Renal cortex interstitium (tissue), 11 donors: ENCODE measurements around the gene CCNC. TPM values are rescaled to one million over a fixed set of nuclear protein-coding genes. Genes with fewer than 3 reads are reported as not detected.

ENCODE experiments used
- DNase-seq, 11 donors: peaks; one replicate each; pipeline ENCODE4 v3.0.0-alpha.2; 2013; ENCODE audit warnings: low read depth in 9 of 11, low spot score in 4 of 11; ENCODE audit errors: extremely low read depth in 1 of 11
- polyA plus RNA-seq, 3 donors: library from polyadenylated mRNA; unstranded; fragments of 120-200 nt; gene quantifications; one replicate each; pipeline ENCODE4 v1.2.1, GENCODE V29; 2013; ENCODE audit not compliant: insufficient read length in 3 of 3

Gene CCNC
- polyA plus RNA-seq, 3 donors = 68.9 to 96.2 (median 85.9) TPM

DNA sequence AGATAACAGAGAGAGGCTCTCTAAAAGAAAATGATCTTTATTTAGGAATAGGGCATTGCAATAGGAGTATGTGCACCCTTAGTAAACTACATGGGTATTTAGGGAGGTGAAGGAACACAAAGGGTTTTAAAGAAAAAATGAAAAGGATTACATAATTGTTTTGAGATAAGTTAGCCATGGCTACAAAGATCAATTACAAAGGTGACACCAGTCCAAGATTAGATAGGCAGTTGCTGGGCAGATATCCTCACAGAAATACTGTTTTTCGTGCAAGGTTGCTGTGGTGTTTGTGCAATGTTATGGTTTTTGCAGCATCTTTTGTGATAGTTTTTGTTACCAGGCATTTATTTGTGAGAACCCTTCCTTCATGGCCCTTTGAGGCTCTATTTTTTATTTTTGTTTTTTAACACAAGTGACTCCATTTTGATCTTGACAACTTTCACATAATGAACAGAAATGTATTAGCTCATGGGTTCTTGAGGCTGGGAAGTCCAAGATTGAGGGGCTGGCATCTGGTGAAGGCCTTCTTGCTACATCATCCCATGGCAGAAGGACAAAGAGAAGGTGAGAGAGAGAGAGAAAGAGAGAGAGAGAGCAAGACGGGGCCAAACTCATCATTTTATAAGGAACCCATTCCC, 5.6 kb upstream of the CCNC start:
- no peak for DNase-seq

DNA sequence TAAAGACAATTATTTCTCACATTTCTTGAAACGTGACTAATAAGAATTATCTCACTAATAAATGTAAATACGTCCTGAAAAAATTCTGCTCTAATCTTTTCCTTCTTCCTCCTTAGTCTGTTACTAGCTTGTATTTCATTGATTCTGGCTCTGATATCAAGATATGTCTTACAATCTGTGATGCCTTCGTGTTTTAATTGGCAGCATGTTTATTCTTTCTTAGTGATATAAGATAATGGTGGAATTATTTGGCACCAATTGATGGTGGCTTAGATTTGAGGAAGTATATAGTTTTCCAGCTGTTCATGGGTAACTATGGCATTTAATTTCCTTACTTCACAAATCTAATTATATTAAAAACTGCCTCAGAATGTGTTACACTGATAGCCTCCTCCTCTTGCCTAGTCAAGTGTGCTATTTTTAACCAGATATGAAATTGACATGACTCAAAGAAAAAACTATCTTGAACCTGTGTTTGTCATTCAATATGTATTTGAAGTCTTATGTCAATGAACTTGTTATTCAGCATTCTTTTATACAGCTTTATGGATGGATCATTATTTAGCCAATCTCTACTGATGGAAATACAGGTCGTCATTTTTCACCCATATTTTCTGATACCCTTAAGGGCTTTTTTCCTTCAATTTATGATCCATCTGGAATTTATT, 5.3 kb downstream of the CCNC start:
- no peak for DNase-seq

- DNase-seq = no peak
Measured at GRCh38 chr6:99560668-99561067, 7.8 kb downstream of the CCNC start.

GRCh38 chr6:99559057-99559456, 9.4 kb downstream of the CCNC start:
- DNase-seq = no peak

GRCh38 chr6:99553888-99554287, 14.6 kb downstream of the CCNC start:
- DNase-seq = no peak

- DNase-seq = no peak
Measured at GRCh38 chr6:99550046-99550748, 18.3 kb downstream of the CCNC start.

DNA sequence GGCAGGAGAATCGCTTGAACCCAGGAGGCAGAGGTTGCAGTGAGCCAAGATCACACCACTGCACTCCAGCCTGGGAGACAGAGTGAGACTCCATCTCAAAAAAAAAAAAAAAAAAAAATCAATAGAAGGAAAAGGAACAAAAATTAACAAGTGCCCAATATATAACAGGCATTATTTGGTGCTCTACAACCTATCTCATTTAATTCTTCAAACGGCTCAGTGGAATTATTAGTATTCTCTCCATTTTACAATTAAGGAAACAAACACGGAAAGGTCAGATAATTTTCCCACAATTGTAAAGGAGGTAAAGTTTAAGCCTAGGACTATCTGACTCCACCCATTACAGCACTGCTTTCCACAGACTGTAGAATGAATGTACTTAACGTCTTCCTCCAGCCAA, 19.8 kb downstream of the CCNC start:
- DNase-seq = no peak

GRCh38 chr6:99547526-99547925, 20.9 kb downstream of the CCNC start:
- no peak for DNase-seq

DNA sequence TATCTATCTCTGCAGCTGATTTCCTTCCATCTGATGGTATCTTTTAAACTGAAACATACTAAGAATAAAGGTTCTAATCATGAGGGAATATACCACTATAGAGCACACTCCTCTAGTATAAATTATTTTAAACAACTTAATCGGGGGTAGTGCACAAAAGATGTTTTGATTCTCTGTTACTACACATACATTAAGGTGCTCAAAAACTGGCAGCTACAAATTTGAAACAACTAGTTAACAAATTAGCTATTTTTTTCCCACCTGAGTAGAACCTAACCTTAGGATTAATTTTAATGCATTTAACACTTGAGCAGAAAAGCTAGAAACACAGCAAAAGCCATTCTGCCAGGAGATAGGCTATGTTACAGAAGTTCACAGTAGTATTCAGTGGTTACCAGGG, 23.0 kb downstream of the CCNC start:
- no peak for DNase-seq

DNA sequence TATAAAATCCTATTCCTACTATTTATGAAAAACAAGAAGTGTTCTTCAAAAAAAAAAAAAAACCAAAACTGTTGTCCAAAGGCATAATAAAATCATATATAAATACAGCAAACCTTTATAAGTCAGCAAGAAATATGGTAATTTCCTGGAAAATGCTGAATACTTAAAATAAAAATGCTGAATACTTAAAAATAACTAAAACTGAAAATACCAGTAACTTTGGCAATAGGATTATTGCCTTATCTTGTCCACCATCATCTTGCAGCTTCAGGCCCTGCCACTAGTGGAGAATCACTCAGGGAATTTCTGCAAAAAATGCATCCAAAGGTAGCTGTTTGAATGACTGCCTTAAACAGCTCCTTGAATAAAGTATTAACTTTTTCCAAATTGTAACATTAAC, 24.5 kb downstream of the CCNC start:
- no peak for DNase-seq

DNA sequence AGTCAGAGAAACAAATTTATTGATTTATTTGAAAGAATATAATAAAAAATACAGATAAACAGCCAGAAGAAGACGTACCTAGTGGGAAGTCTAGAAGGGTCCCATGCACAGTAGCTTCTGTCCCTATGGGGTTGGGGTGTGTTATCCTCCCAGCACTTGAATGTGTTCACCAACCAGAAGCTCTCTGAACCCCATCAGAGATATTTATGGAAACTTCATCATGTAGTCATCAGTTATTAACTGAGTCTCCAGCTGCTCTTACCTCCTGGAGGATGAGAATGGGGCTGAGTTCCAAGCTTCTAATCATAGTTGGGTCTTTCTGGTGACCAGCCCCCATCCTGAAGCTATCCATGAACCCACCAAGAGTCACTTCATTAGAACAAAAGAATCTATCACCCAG, 37.8 kb downstream of the CCNC start:
- DNase-seq = no peak

- DNase-seq = no peak
Measured at GRCh38 chr6:99522531-99522930, 45.9 kb downstream of the CCNC start.

GRCh38 chr6:99521633-99522151, 46.8 kb downstream of the CCNC start:
- DNase-seq = peak in 6 of 11 donors; percentile 15 to 25 (median 23)

DNA sequence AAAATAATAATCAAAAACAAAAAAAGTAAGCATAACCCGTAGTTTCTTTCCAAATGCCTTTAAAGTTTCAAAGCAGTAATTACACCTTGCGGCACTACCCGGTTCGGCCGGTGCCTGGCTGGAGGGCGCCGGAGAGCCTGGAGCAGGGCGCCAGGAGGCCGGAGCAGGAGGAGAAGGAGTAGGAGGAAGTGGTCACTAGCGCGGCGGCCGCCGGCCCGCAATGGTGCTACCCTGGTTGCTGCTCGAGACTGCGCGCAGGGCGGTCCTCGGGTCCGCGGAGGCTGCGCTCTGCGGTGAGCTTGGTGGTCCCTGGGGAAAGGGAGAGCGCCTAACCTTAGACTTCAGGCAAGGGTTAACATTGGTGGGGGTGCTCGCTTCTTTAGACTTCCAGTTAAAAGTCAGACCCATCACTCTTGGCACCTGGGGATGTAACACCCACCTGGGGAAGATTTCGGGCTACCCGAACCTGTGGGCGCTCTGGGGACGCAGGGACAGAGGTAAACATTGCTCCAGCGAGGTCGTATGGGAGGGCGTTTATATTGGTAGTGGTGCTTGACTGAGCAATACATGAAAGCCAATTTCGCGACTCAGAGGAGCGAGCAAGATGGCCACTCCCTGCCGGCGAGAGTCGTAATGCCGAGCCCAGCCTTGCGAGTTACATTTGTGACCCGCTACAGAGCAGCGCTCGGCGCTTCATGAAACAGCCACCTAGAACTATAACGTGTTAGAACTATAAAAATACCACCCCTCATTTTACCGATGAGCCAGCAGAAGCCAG, 47.4 kb downstream of the CCNC start:
- DNase-seq = peak in 10 of 11 donors; percentile 54 to 79 (median 70)

DNA sequence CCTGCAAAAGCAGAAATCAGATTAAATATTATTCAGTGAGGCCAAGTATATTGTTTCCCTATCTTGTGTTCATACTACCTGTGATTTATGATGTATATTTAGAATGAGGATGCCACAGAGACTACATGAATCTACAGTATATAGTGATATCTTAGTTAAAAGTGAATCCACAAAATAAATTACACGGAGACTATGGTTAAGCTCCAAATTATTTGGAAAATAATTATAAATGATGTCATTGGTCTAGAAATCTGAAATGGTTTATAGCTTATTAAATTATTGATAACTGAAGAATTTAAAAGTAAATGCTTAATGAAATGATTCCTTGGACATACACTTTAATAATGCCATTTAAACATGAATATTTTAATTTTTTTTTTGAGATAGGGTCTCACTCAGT, 49.0 kb downstream of the CCNC start:
- no peak for DNase-seq

DNA sequence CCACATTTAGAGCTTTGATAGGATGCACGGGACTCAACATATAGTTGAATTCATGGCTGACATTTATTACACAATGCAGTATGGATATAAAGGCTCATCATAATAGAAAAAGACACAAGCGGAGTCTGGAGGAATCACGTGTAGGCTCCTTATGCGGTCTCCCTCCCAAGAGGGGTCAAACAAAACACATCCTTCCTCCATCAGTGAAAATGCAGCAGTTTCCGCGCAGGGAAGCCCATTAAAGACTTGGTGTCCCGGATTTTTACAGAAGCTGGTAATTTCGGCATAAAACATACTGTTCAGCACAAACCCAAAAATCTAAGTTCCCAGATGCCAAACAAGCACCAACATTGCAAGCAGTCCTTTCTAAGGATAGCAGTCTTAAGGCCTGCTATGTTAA, 54.4 kb downstream of the CCNC start:
- DNase-seq = no peak

- DNase-seq = no peak
Measured at GRCh38 chr6:99512033-99512432, 56.4 kb downstream of the CCNC start.

GRCh38 chr6:99507648-99508047, 60.8 kb downstream of the CCNC start:
- no peak for DNase-seq

DNA sequence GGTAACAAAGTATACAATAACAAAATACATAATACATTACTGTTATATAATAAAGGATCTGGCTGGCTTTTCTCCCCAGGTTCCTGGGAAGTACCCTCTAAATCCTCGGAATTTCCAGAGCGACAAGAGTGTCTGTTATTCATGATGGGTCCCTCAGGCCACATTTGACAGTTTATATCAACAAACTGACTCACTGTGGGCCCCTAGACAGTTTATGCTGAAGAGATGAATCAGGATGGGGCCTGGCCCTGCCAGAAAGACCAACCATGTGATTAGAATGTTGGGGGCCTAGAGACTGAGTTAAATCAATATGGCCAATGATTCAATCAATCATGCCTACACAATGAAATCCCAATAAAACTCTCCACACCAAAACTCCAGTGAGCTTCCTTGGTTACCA, 66.7 kb downstream of the CCNC start:
- no peak for DNase-seq

GRCh38 chr6:99498421-99498820, 70.0 kb downstream of the CCNC start:
- no peak for DNase-seq
